ENCODE results near the gene TIMELESS. TPM values are rescaled to one million over a fixed set of nuclear protein-coding genes. Genes with fewer than 3 reads are reported as not detected.
A peak's percentile ranks its signal among the peaks of the same experiment; 100 is the strongest.

TIMELESS gene
- total and polyA plus RNA-seq, 9 of the 15 experiments (the other 6 are each of a cell fraction or from before 2014, with no cell fraction given): 11.9 to 59.2 (median 35.8) TPM

DNA sequence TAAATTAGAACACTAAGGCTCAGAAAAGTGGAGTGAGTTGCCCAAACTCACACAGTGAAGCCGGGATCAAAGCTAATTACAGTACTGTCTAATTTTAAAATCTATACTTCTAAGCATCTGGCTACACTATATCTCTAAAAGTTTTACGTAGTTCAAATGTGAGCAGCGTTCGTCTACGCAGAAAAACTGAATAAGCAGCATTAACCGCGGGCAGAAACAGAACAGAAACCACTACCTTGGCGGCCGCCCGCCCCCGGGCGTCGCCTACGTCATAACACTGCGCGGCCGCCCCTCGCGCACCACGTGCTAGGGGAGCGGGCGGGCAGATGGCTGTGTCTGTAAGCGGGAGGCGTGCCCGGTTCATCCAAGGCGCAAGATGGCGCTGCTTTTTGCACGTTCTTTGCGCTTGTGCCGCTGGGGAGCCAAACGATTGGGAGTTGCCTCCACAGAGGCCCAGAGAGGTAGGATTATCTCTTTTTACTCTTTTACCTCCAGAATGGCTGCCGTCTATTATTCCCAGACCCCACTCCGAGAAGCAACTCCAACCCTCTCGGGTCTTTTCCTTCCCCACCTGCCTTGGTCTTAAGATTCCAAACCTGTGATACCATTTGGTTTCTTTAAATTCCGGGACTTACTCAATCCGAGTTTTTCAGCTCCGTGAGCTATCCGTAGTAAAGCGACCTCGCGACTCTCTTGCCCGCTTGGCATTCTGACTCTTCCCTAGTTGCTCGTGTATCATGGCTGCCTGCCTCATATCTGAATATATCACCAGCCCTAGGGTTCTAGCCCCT, 19.2 kb upstream of the TIMELESS start, which contains the start of gene SPRYD4 (continued):
- no peak for TF ChIP-seq MYBL2 (IDR thresholded peaks at IDR 0.05; ENCODE audit: low read depth)
- TF ChIP-seq MYBL2 (CRISPR knock-in tag; IDR thresholded peaks at IDR 0.05; ENCODE audit: borderline replicate concordance): no peak
- TF ChIP-seq, protein P1, sequence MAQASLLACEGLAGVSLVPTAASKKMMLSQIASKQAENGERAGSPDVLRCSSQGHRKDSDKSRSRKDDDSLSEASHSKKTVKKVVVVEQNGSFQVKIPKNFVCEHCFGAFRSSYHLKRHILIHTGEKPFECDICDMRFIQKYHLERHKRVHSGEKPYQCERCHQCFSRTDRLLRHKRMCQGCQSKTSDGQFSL (CRISPR knock-in tag; IDR thresholded peaks at IDR 0.05): no peak
- TF ChIP-seq, protein P1 (tag; IDR thresholded peaks at IDR 0.05): no peak
- TF ChIP-seq, protein P2, sequence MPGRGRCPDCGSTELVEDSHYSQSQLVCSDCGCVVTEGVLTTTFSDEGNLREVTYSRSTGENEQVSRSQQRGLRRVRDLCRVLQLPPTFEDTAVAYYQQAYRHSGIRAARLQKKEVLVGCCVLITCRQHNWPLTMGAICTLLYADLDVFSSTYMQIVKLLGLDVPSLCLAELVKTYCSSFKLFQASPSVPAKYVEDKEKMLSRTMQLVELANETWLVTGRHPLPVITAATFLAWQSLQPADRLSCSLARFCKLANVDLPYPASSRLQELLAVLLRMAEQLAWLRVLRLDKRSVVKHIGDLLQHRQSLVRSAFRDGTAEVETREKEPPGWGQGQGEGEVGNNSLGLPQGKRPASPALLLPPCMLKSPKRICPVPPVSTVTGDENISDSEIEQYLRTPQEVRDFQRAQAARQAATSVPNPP (IDR thresholded peaks at IDR 0.05; ENCODE audit: borderline replicate concordance, insufficient read depth, insufficient read length): no peak
- TF ChIP-seq, protein P3, sequence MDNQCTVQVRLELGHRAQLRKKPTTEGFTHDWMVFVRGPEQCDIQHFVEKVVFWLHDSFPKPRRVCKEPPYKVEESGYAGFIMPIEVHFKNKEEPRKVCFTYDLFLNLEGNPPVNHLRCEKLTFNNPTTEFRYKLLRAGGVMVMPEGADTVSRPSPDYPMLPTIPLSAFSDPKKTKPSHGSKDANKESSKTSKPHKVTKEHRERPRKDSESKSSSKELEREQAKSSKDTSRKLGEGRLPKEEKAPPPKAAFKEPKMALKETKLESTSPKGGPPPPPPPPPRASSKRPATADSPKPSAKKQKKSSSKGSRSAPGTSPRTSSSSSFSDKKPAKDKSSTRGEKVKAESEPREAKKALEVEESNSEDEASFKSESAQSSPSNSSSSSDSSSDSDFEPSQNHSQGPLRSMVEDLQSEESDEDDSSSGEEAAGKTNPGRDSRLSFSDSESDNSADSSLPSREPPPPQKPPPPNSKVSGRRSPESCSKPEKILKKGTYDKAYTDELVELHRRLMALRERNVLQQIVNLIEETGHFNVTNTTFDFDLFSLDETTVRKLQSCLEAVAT (IDR thresholded peaks at IDR 0.05): peak; percentile 41 to 81; a peak in 2 of 4 replicates
- no peak for TF ChIP-seq MCM2 (IDR thresholded peaks at IDR 0.05; ENCODE audit: low read depth)
- no peak for TF ChIP-seq MED1 (CRISPR knock-in tag; IDR thresholded peaks at IDR 0.05; ENCODE audit: borderline replicate concordance)
- peak; percentile 87 to 89 for TF ChIP-seq NRF1 (conservative IDR thresholded peaks at IDR 0.05 in 1 of 2, IDR thresholded peaks at IDR 0.05 in 1 of 2)
- TF ChIP-seq BMI1 (IDR thresholded peaks at IDR 0.05; ENCODE audit: low read length): no peak
- TF ChIP-seq SREBF1 (IDR thresholded peaks at IDR 0.05; ENCODE audit: borderline replicate concordance, low read depth, low read length): no peak
- no peak for TF ChIP-seq ZNF217 (CRISPR knock-in tag; IDR thresholded peaks at IDR 0.05)
- no peak for TF ChIP-seq TAL1 (IDR thresholded peaks at IDR 0.05)
- TF ChIP-seq SMARCE1 (IDR thresholded peaks at IDR 0.05): peak; percentile 11; the same call in 1 of the 2 replicates
- no peak for TF ChIP-seq ERF (CRISPR knock-in tag; IDR thresholded peaks at IDR 0.05)
- no peak for TF ChIP-seq SMARCC2 (IDR thresholded peaks at IDR 0.05; ENCODE audit: low read depth)
- no peak for TF ChIP-seq TCFL5 (CRISPR knock-in tag; conservative IDR thresholded peaks at IDR 0.05)
- TF ChIP-seq, protein P4, sequence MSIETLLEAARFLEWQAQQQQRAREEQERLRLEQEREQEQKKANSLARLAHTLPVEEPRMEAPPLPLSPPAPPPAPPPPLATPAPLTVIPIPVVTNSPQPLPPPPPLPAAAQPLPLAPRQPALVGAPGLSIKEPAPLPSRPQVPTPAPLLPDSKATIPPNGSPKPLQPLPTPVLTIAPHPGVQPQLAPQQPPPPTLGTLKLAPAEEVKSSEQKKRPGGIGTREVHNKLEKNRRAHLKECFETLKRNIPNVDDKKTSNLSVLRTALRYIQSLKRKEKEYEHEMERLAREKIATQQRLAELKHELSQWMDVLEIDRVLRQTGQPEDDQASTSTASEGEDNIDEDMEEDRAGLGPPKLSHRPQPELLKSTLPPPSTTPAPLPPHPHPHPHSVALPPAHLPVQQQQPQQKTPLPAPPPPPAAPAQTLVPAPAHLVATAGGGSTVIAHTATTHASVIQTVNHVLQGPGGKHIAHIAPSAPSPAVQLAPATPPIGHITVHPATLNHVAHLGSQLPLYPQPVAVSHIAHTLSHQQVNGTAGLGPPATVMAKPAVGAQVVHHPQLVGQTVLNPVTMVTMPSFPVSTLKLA (conservative IDR thresholded peaks at IDR 0.05): peak; percentile 100
- TF ChIP-seq GTF2A2 (tag; IDR thresholded peaks at IDR 0.05): no peak
- TF ChIP-seq ZNF583 (CRISPR knock-in tag; IDR thresholded peaks at IDR 0.05): no peak
- no peak for TF ChIP-seq SRSF9 (IDR thresholded peaks at IDR 0.05; ENCODE audit: borderline replicate concordance, low read depth, low read length)
- TF ChIP-seq NUFIP1 (IDR thresholded peaks at IDR 0.05; ENCODE audit: partially characterized antibody): no peak
- no peak for TF ChIP-seq ZSCAN32 (CRISPR knock-in tag; IDR thresholded peaks at IDR 0.05)
- no peak for TF ChIP-seq MTF1 (CRISPR knock-in tag; IDR thresholded peaks at IDR 0.05; ENCODE audit: borderline replicate concordance)
- TF ChIP-seq ZC3H11A (IDR thresholded peaks at IDR 0.05; ENCODE audit: low read depth, low read length): no peak
- no peak for TF ChIP-seq ARHGAP35 (IDR thresholded peaks at IDR 0.05; ENCODE audit: partially characterized antibody)
